HG03439 (cell line): ENCODE data around the gene EMC9.
A peak's percentile ranks its signal among the peaks of the same experiment; 100 is the strongest.

Experiments used
- ATAC-seq: cut with Tn5 transposase; IDR thresholded peaks from one replicate; pipeline ENCODE4 v1.9.1; 2021; ENCODE audit warnings: mild to moderate bottlenecking, moderate library complexity; ENCODE audit not compliant: unreplicated experiment

The EMC9 gene

GRCh38 chr14:24141097-24141880, at the start of gene EMC9:
EMC9 (minus strand) TSS chr14:24141591; CDS start chr14:24141304, 287 bp downstream.
- peak; percentile 83 for ATAC-seq

GRCh38 chr14:24190416-24190815, 49.0 kb upstream of the EMC9 start:
- no peak for ATAC-seq

- ATAC-seq: no peak
These were observed 48.1 kb upstream of the EMC9 start for GRCh38 chr14:24189460-24189859.

GRCh38 chr14:24189059-24189375, 47.6 kb upstream of the EMC9 start:
- ATAC-seq: no peak

- ATAC-seq: peak; percentile 63
These were observed 47.1 kb upstream of the EMC9 start, which contains the start of gene IPO4 for GRCh38 chr14:24188251-24189058. IPO4 (minus strand) TSS chr14:24188816; CDS start chr14:24188787, 29 bp downstream.

GRCh38 chr14:24187539-24187915, 46.1 kb upstream of the EMC9 start:
- ATAC-seq: no peak

GRCh38 chr14:24186831-24187538, 45.6 kb upstream of the EMC9 start:
- no peak for ATAC-seq

GRCh38 chr14:24185741-24186140, 44.4 kb upstream of the EMC9 start:
- no peak for ATAC-seq

GRCh38 chr14:24185026-24185425, 43.6 kb upstream of the EMC9 start:
- no peak for ATAC-seq

GRCh38 chr14:24184104-24184970, 42.9 kb upstream of the EMC9 start:
- ATAC-seq: no peak

GRCh38 chr14:24183014-24183481, 41.7 kb upstream of the EMC9 start:
- ATAC-seq: no peak

- ATAC-seq: no peak
These were observed 40.9 kb upstream of the EMC9 start for GRCh38 chr14:24182110-24182882.

GRCh38 chr14:24181371-24182077, 40.1 kb upstream of the EMC9 start:
- no peak for ATAC-seq

- ATAC-seq: no peak
These were observed 38.8 kb upstream of the EMC9 start for GRCh38 chr14:24179961-24180796.

GRCh38 chr14:24179294-24179960, 38.0 kb upstream of the EMC9 start:
- ATAC-seq: no peak

GRCh38 chr14:24178399-24179178, 37.2 kb upstream of the EMC9 start:
- no peak for ATAC-seq

GRCh38 chr14:24177891-24178290, 36.5 kb upstream of the EMC9 start:
- no peak for ATAC-seq
